ENCODE measurements around the gene UGGT2.

Gene UGGT2

DNA sequence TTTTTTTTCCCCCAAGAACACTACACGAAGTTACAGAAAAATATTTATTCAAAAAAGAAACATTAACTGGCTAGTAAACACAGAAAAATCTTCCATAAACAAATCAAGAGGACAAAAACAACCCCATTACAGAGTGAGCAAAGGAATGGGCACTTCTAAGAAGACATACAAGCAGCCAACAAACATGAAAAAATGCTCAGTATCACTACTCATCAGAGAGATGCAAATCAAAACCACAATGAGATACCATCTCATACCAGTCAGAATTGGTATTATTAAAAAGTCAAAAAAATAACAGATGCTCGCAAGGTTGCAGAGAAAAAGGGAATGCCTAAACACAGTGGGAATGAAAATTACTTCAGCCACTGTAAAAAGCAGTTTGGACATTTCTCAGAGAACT, 131.7 kb downstream of the UGGT2 start:
- H3K4me3 ChIP-seq (ENCODE audit: low read depth, low read length) = no peak overlapping the region
- H3K9me3 ChIP-seq (ENCODE audit: control insufficient read depth, low read length) = no peaks in the 10 kb centered on the region
- H3K36me3 ChIP-seq (ENCODE audit: control insufficient read depth, insufficient read depth, low read length) = no peaks in the 10 kb centered on the region
- H3K27ac ChIP-seq = no peak overlapping the region
- H3K4me2 ChIP-seq (ENCODE audit: low read length) = no peak overlapping the region
- H2AFZ ChIP-seq = no peak overlapping the region
- no peaks in the 10 kb centered on the region for H3K27me3 ChIP-seq (ENCODE audit: control insufficient read depth, insufficient read depth, low read length)
- H3K4me1 ChIP-seq = no peaks in the 10 kb centered on the region
- H3K79me2 ChIP-seq = no peaks in the 10 kb centered on the region
- H3K9ac ChIP-seq = no peak overlapping the region
- TF ChIP-seq, protein P1, sequence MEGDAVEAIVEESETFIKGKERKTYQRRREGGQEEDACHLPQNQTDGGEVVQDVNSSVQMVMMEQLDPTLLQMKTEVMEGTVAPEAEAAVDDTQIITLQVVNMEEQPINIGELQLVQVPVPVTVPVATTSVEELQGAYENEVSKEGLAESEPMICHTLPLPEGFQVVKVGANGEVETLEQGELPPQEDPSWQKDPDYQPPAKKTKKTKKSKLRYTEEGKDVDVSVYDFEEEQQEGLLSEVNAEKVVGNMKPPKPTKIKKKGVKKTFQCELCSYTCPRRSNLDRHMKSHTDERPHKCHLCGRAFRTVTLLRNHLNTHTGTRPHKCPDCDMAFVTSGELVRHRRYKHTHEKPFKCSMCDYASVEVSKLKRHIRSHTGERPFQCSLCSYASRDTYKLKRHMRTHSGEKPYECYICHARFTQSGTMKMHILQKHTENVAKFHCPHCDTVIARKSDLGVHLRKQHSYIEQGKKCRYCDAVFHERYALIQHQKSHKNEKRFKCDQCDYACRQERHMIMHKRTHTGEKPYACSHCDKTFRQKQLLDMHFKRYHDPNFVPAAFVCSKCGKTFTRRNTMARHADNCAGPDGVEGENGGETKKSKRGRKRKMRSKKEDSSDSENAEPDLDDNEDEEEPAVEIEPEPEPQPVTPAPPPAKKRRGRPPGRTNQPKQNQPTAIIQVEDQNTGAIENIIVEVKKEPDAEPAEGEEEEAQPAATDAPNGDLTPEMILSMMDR (IDR thresholded peaks at IDR 0.05) = no peak

DNA sequence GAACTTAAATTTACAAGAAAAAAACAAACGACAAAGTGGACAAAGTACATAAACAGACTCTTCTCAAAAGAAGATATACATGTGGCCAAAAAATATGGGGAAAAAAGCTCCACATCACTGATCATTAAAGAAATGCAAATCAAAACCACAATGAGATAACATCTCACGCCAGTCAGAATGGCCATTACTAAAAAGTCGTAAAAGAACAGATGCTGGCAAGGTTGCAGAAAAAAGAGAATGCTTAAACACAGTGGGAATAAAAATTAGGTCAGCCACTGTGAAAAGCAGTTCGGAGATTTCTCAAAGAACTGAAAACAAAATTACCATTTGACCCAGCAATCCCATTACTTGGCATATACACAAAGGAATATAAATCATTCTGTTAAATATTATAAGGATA, 132.7 kb downstream of the UGGT2 start:
- no peaks in the 10 kb centered on the region for H3K36me3 ChIP-seq (ENCODE audit: control insufficient read depth, insufficient read depth, low read length)
- H3K4me2 ChIP-seq (ENCODE audit: low read length) = no peak overlapping the region
- H3K79me2 ChIP-seq = no peaks in the 10 kb centered on the region
- no peaks in the 10 kb centered on the region for H3K9me3 ChIP-seq (ENCODE audit: control insufficient read depth, low read length)
- no peak overlapping the region for H2AFZ ChIP-seq
- no peaks in the 10 kb centered on the region for H3K4me1 ChIP-seq
- TF ChIP-seq, protein P1 (IDR thresholded peaks at IDR 0.05) = no peak
- H3K27me3 ChIP-seq (ENCODE audit: control insufficient read depth, insufficient read depth, low read length) = no peaks in the 10 kb centered on the region
- H3K4me3 ChIP-seq (ENCODE audit: low read depth, low read length) = no peak overlapping the region
- H3K27ac ChIP-seq = no peak overlapping the region
- no peak overlapping the region for H3K9ac ChIP-seq

GRCh38 chr13:95918860-95919259, 134.3 kb downstream of the UGGT2 start:
- H3K27ac ChIP-seq = no peak overlapping the region
- H3K4me3 ChIP-seq (ENCODE audit: low read depth, low read length) = no peak overlapping the region
- H3K9me3 ChIP-seq (ENCODE audit: control insufficient read depth, low read length) = no peaks in the 10 kb centered on the region
- no peak overlapping the region for H3K4me2 ChIP-seq (ENCODE audit: low read length)
- H2AFZ ChIP-seq = no peak overlapping the region
- H3K9ac ChIP-seq = no peak overlapping the region
- H3K36me3 ChIP-seq (ENCODE audit: control insufficient read depth, insufficient read depth, low read length) = no peaks in the 10 kb centered on the region
- H3K27me3 ChIP-seq (ENCODE audit: control insufficient read depth, insufficient read depth, low read length) = no peaks in the 10 kb centered on the region
- TF ChIP-seq, protein P1 (IDR thresholded peaks at IDR 0.05) = no peak
- no peaks in the 10 kb centered on the region for H3K79me2 ChIP-seq
- H3K4me1 ChIP-seq = peaks cover 3% of the 10 kb centered on the region

- TF ChIP-seq, protein P1 (IDR thresholded peaks at IDR 0.05) = no peak
- Histone ChIP-seq H3K36me3 (ENCODE audit: control insufficient read depth, insufficient read depth, low read length) (no peaks in the 10 kb centered on the region), H3K27ac (no peak overlapping the region), H3K4me1 (peaks cover 3% of the 10 kb centered on the region), H2AFZ (no peak overlapping the region), H3K9ac (no peak overlapping the region), H3K4me2 (ENCODE audit: low read length) (no peak overlapping the region), H3K4me3 (ENCODE audit: low read depth, low read length) (no peak overlapping the region), H3K79me2 (no peaks in the 10 kb centered on the region), H3K27me3 (ENCODE audit: control insufficient read depth, insufficient read depth, low read length) (no peaks in the 10 kb centered on the region), H3K9me3 (ENCODE audit: control insufficient read depth, low read length) (no peaks in the 10 kb centered on the region)
These were observed 138.2 kb downstream of the UGGT2 start for GRCh38 chr13:95914991-95915501.

DNA sequence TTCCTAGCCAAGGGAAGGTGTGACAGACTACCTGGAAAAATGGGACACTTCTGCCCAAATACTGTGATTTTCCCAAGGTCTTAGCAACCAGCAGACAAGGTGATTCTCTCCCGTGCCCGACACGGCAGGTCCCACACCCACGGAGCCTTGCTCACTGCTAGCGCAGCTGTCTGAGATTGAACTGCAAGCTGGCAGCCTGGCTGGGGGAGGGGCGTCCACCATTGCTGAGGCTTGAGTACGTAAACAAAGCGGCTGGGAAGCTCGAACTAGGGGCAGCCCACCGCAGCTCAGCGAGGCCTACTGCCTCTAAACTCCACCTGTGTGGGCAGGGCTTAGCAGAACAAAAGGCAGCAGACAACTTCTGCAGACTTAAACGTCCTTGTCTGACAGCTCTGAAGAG, 146.2 kb downstream of the UGGT2 start:
- H3K36me3 ChIP-seq (ENCODE audit: control insufficient read depth, insufficient read depth, low read length) = no peaks in the 10 kb centered on the region
- H3K27ac ChIP-seq = no peak overlapping the region
- no peak overlapping the region for H2AFZ ChIP-seq
- no peaks in the 10 kb centered on the region for H3K27me3 ChIP-seq (ENCODE audit: control insufficient read depth, insufficient read depth, low read length)
- TF ChIP-seq, protein P1 (IDR thresholded peaks at IDR 0.05) = no peak
- H3K4me1 ChIP-seq = no peaks in the 10 kb centered on the region
- H3K4me3 ChIP-seq (ENCODE audit: low read depth, low read length) = no peak overlapping the region
- no peak overlapping the region for H3K9ac ChIP-seq
- H3K79me2 ChIP-seq = no peaks in the 10 kb centered on the region
- H3K9me3 ChIP-seq (ENCODE audit: control insufficient read depth, low read length) = no peaks in the 10 kb centered on the region
- H3K4me2 ChIP-seq (ENCODE audit: low read length) = no peak overlapping the region
